Mammary epithelial cell (primary cell): Measurements from ENCODE around the gene NRL.

ENCODE experiments used
- EZH2 ChIP-seq: IDR thresholded peaks from 2 replicates; pipeline ENCODE4 v1.6.1; 2012; ENCODE audit warnings: low read length, inconsistent platforms, borderline replicate concordance
- TF ChIP-seq, protein P1 (sequence below), 2 donors: IDR thresholded peaks in 1 of 2; conservative IDR thresholded peaks in 1 of 2; 2 replicates each; pipeline ENCODE4 v1.5.1; 2011 to 2012; ENCODE audit warnings: inconsistent platforms in 2 of 2, low read length in 2 of 2, mild to moderate bottlenecking in 2 of 2, control low read depth in 1 of 2, low read depth in 1 of 2; ENCODE audit not compliant: insufficient read depth in 1 of 2; ENCODE audit errors: extremely low read depth in 1 of 2

DNA sequence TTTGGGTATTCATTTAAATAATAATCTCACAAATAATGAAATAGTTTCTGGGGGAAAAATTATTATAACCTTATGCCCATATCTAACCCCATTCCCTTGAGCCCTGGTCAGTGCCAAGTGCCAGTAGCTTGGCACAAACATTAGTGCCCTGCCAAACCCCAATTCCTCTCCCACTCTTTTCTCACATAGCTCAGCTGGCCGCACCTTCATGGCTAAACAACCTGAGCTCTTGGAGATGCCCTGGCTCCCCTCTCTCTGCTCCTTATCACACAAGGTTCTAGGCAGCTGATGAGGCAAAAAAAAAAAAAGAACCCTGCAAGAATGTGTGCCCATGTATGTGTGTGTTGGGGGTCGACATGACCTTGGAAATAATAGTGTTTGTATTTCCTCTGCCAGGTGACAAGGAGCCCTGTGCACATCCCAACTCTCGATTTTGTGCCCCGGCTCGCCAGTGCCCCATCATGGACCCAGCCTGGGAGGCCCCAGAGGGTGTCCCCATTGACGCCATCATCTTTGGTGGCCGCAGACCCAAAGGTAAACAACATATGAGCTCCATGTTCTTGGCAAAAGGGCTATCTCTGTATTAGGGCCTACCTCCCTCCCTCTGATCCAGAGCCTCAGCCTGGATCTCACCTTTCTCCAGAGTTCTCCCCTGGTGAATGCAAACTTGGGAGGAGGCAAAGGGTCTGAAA lies 12.2 kb downstream of the NRL start:
- TF ChIP-seq, protein P1, sequence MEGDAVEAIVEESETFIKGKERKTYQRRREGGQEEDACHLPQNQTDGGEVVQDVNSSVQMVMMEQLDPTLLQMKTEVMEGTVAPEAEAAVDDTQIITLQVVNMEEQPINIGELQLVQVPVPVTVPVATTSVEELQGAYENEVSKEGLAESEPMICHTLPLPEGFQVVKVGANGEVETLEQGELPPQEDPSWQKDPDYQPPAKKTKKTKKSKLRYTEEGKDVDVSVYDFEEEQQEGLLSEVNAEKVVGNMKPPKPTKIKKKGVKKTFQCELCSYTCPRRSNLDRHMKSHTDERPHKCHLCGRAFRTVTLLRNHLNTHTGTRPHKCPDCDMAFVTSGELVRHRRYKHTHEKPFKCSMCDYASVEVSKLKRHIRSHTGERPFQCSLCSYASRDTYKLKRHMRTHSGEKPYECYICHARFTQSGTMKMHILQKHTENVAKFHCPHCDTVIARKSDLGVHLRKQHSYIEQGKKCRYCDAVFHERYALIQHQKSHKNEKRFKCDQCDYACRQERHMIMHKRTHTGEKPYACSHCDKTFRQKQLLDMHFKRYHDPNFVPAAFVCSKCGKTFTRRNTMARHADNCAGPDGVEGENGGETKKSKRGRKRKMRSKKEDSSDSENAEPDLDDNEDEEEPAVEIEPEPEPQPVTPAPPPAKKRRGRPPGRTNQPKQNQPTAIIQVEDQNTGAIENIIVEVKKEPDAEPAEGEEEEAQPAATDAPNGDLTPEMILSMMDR (conservative IDR thresholded peaks at IDR 0.05 in 1 of 2, IDR thresholded peaks at IDR 0.05 in 1 of 2; ENCODE audit: extremely low read depth in 1 of 2, insufficient read depth in 1 of 2, low read depth in 1 of 2, low read length in 2 of 2): no peak
- no peak for TF ChIP-seq EZH2
